HepG2 (cell line): ENCODE results near the gene OSTF1. TPM values are rescaled to one million over a fixed set of nuclear protein-coding genes. Genes with fewer than 3 reads are reported as not detected.

ENCODE experiments used
- ATAC-seq: fragments of 200-7000 bp; cut with Tn5 transposase; 3 replicates; pipeline ENCODE4 v1.9.1; 2020; ENCODE audit warnings: mild to moderate bottlenecking, moderate library complexity
- BruUV-seq: library from RNA; stranded (reverse); fragments of 400-500 nt; replicated peaks from 2 replicates; lab custom pipeline; 2021; lab: Mats Ljungman, UMichigan
- CTCF ChIA-PET: fragments of 300-600 bp; formaldehyde crosslinking; extraction: SDS; loops from one replicate; lab custom pipeline; 2021; ENCODE audit warnings: low total read pairs, inconsistent platforms, low intra/inter-chr PET ratio; lab: Yijun Ruan, JAX
- POLR2A ChIA-PET: fragments of 350-600 bp; sonication (Branson Sonifier 250); formaldehyde crosslinking; loops from one replicate; lab custom pipeline; 2020; ENCODE audit warnings: antibody characterized with exemption, inconsistent platforms; lab: Yijun Ruan, JAX
- DNase-seq: peaks from one replicate; pipeline ENCODE4 v3.0.0-alpha.2; 2015; ENCODE audit warnings: low spot score
- FAIRE-seq: peaks from 3 replicates; lab custom pipeline; 2011; peaks lifted over from hg19 to GRCh38; lab: Jason Lieb, UNC
- H2AFZ ChIP-seq: one replicate; pipeline ENCODE4 v1.6.1; 2011; ENCODE audit warnings: low read length, inconsistent platforms
- H3K27ac ChIP-seq: fragments of 300-600 bp; 3 replicates; pipeline ENCODE4 v1.8.0; 2011; ENCODE audit warnings: mixed run types, mild to moderate bottlenecking, mixed read lengths, low read length, inconsistent platforms; ENCODE audit not compliant: insufficient read depth; ENCODE audit errors: extremely low read length
- H3K27me3 ChIP-seq, 2 experiments: fragments of 200-600 bp in 1 of 2; 2 replicates in 1 of 2; 3 replicates in 1 of 2; pipeline versions ENCODE4 v1.6.0 to v1.8.0; 2011; ENCODE audit warnings: low read length in 2 of 2, mild to moderate bottlenecking in 2 of 2, moderate library complexity in 2 of 2, inconsistent platforms in 1 of 2; ENCODE audit not compliant: insufficient read depth in 2 of 2, control insufficient read depth in 1 of 2
- H3K36me3 ChIP-seq, 2 experiments: fragments of 200-600 bp in 1 of 2; replicated peaks in 1 of 2; 2 replicates in 1 of 2; 3 replicates in 1 of 2; pipeline versions ENCODE4 v1.5.1 to v1.8.0; 2011; ENCODE audit warnings: low read length in 2 of 2, inconsistent platforms in 1 of 2; ENCODE audit not compliant: insufficient read depth in 2 of 2, control insufficient read depth in 1 of 2
- H3K4me1 ChIP-seq: 2 replicates; pipeline ENCODE4 v1.5.1; 2012; ENCODE audit warnings: low read length, inconsistent platforms; ENCODE audit not compliant: insufficient read depth
- H3K4me2 ChIP-seq: 2 replicates; pipeline ENCODE4 v1.6.0; 2011; ENCODE audit warnings: low read depth, low read length, inconsistent platforms
- H3K4me3 ChIP-seq, 3 experiments: fragments of 200-600 bp in 1 of 3; sonication (generic), shearing (Covaris generic) in 1 of 3; replicated peaks in 1 of 3; 2 replicates each; pipeline ENCODE4 v1.5.1; 2011 to 2016; ENCODE audit warnings: low read length in 3 of 3, inconsistent platforms in 2 of 3, low read depth in 2 of 3, mild to moderate bottlenecking in 2 of 3, control low read depth in 1 of 3, mixed read lengths in 1 of 3; ENCODE audit not compliant: insufficient read depth in 1 of 3
- H3K79me2 ChIP-seq: one replicate; pipeline ENCODE4 v1.6.1; 2011; ENCODE audit warnings: low read length, inconsistent platforms; ENCODE audit not compliant: insufficient read depth
- H3K9ac ChIP-seq: 2 replicates; pipeline ENCODE4 v1.6.0; 2011; ENCODE audit warnings: mild to moderate bottlenecking, low read depth, low read length, inconsistent platforms; ENCODE audit not compliant: insufficient read depth
- H3K9me3 ChIP-seq: 2 replicates; pipeline ENCODE4 v1.5.1; 2012; ENCODE audit warnings: mild to moderate bottlenecking, low read length
- H4K20me1 ChIP-seq: 2 replicates; pipeline ENCODE4 v1.6.0; 2011; ENCODE audit warnings: inconsistent platforms, mild to moderate bottlenecking, low read length, moderate library complexity; ENCODE audit not compliant: insufficient read depth
- CREBL2 ChIP-seq: sonication (generic); formaldehyde crosslinking; IDR thresholded peaks from 2 replicates; pipeline ENCODE4 v1.8.1; 2023; ENCODE audit warnings: missing genetic modification reagents, mild to moderate bottlenecking, borderline replicate concordance
- E2F2 ChIP-seq: sonication (generic); formaldehyde crosslinking; IDR thresholded peaks from 2 replicates; pipeline ENCODE4 v1.4.0; 2020; ENCODE audit warnings: missing genetic modification reagents, borderline replicate concordance
- GTF3A ChIP-seq: sonication (generic); formaldehyde crosslinking; conservative IDR thresholded peaks from 2 replicates; pipeline ENCODE4 v1.4.0; 2020; ENCODE audit warnings: mild to moderate bottlenecking, missing genetic modification reagents
- KDM5B ChIP-seq: sonication (generic); formaldehyde crosslinking; IDR thresholded peaks from 2 replicates; pipeline ENCODE4 v1.4.0; 2020; ENCODE audit warnings: missing genetic modification reagents, mild to moderate bottlenecking, borderline replicate concordance
- NFIC ChIP-seq: IDR thresholded peaks from 2 replicates; pipeline ENCODE4 v1.6.1; 2012; ENCODE audit warnings: mild to moderate bottlenecking, low read length, inconsistent platforms
- SIN3A ChIP-seq: IDR thresholded peaks from 2 replicates; pipeline ENCODE4 v1.6.1; 2011; ENCODE audit warnings: low read depth, mild to moderate bottlenecking, control low read depth, low read length, borderline replicate concordance
- SOX13 ChIP-seq, 3 experiments: fragments of 450-650 bp in 1 of 3; sonication (generic) in 1 of 3; formaldehyde crosslinking in 1 of 3; IDR thresholded peaks in 2 of 3; conservative IDR thresholded peaks in 1 of 3; 2 replicates each; pipeline versions ENCODE4 v1.5.0 to v1.6.1; 2016 to 2020; ENCODE audit warnings: antibody characterized with exemption in 1 of 3, mild to moderate bottlenecking in 1 of 3, missing compliant biosample characterization in 1 of 3, missing genetic modification reagents in 1 of 3, moderate library complexity in 1 of 3
- SRSF4 ChIP-seq: fragments of 200-400 bp; formaldehyde crosslinking; IDR thresholded peaks from one replicate; pipeline ENCODE4 v1.6.1; 2018; ENCODE audit warnings: mild to moderate bottlenecking, low read depth, low read length, moderate library complexity; ENCODE audit not compliant: poor library complexity, severe bottlenecking
- ZMYM3 ChIP-seq: sonication (generic); formaldehyde crosslinking; IDR thresholded peaks from 2 replicates; pipeline ENCODE4 v1.5.1; 2020; ENCODE audit warnings: mild to moderate bottlenecking, missing genetic modification reagents
- ZNF124 ChIP-seq: sonication (generic); formaldehyde crosslinking; IDR thresholded peaks from 2 replicates; pipeline ENCODE4 v1.4.0; 2020; ENCODE audit warnings: missing genetic modification reagents
- ZNF326 ChIP-seq: sonication (generic); formaldehyde crosslinking; IDR thresholded peaks from 2 replicates; pipeline ENCODE4 v1.4.0; 2020; ENCODE audit warnings: missing genetic modification reagents, borderline replicate concordance
- ZNF557 ChIP-seq: sonication (generic); formaldehyde crosslinking; IDR thresholded peaks from 2 replicates; pipeline ENCODE4 v1.4.0; 2020; ENCODE audit warnings: missing genetic modification reagents
- ZNF629 ChIP-seq: sonication (generic); formaldehyde crosslinking; conservative IDR thresholded peaks from 2 replicates; pipeline ENCODE4 v1.5.0; 2020; ENCODE audit warnings: missing genetic modification reagents
- WGBS: methylation state at CpG from one replicate; pipeline ENCODE4 v1.1.6; 2017; ENCODE audit warnings: low lambda C conversion rate; 5-methylcytosine and 5-hydroxymethylcytosine counted together
- in situ Hi-C: cut with HindIII; loops from 2 replicates; pipeline ENCODE4 v1.10.0; 2017; ENCODE audit warnings: low pct_unique_long_range_greater_than_20kb; ENCODE audit not compliant: extremely low pct_ligation_motif_present
- intact Hi-C: fragments of 100-400 bp; cut with micrococcal nuclease; formaldehyde crosslinking; loops from one replicate; pipeline ENCODE4 v1.10.0; 2022; ENCODE audit not compliant: unreplicated experiment
- polyA plus RNA-seq, 8 experiments: library from polyadenylated mRNA; depleted of rRNA in 3 of 8; stranded (reverse) in 7 of 8; unstranded in 1 of 8; fragments of >200 nt; fragmentation: Illumina TruSeq in 4 of 8; extraction: Trizol in 4 of 8; gene quantifications; 2 replicates each; pipeline versions ENCODE4 v1.2.1 to v1.2.3, GENCODE V29; 2011 to 2016; ENCODE audit warnings: low read depth in 4 of 8, missing spikeins in 1 of 8, mixed read lengths in 1 of 8; ENCODE audit not compliant: insufficient read depth in 1 of 8
- total RNA-seq, 5 experiments: library from RNA; depleted of rRNA; stranded (reverse); fragments of >200 nt; fragmentation: Illumina TruSeq; extraction: Trizol; gene quantifications; 2 replicates each; pipeline ENCODE4 v1.2.3, GENCODE V29; 2016; ENCODE audit warnings: low read depth in 1 of 5
- TF ChIP-seq, protein P1 (sequence below): sonication (generic); formaldehyde crosslinking; IDR thresholded peaks from 2 replicates; pipeline ENCODE4 v1.5.0; 2020; ENCODE audit warnings: missing genetic modification reagents

OSTF1 gene
- total and polyA plus RNA-seq, 2 of the 13 experiments (the other 11 are each of a cell fraction or from before 2014, with no cell fraction given): 16.8 to 39.0 TPM

GRCh38 chr9:75063556-75064305 is 24.6 kb upstream of the OSTF1 start:
- no peaks in the 10 kb centered on the region for H3K79me2 ChIP-seq
- TF ChIP-seq CREBL2: no peak
- CTCF ChIA-PET: no interaction called here
- BruUV-seq: no TSS peak
- H3K9me3 ChIP-seq: no peaks in the 10 kb centered on the region
- no peak overlapping the region for H3K4me3 ChIP-seq
- 57% methylated on average over 1 of the region's 1 CpG for WGBS
- in situ Hi-C loops: no loop called here
- POLR2A ChIA-PET: interaction anchor here (1.6 kb wide), 2 partner anchors 10 to 35 kb away, joined by 6 to 7 read pairs; partner anchors contain the start of gene CARNMT1
- no peaks in the 10 kb centered on the region for H3K4me1 ChIP-seq
- H3K36me3 ChIP-seq: no peaks in the 10 kb centered on the region
- H4K20me1 ChIP-seq: no peaks in the 10 kb centered on the region
- DNase-seq: no peak
- no peak overlapping the region for H3K9ac ChIP-seq
- H3K4me2 ChIP-seq: no peak overlapping the region
- H3K27me3 ChIP-seq: no peaks in the 10 kb centered on the region
- FAIRE-seq: no peak
- no peak overlapping the region for H3K27ac ChIP-seq
- peak; percentile 35; the same call in 1 of the 3 replicates for ATAC-seq
- H2AFZ ChIP-seq: no peak overlapping the region
- intact Hi-C loops: no loop called here

GRCh38 chr9:75064307-75065025 is 23.8 kb upstream of the OSTF1 start:
- H3K27me3 ChIP-seq: no peaks in the 10 kb centered on the region
- no TSS peak for BruUV-seq
- H3K4me3 ChIP-seq: no peak overlapping the region
- in situ Hi-C loops (no loop called here), intact Hi-C loops (no loop called here)
- H3K36me3 ChIP-seq: no peaks in the 10 kb centered on the region
- no peak overlapping the region for H3K4me2 ChIP-seq
- no peaks in the 10 kb centered on the region for H3K4me1 ChIP-seq
- no peaks in the 10 kb centered on the region for H4K20me1 ChIP-seq
- no peaks in the 10 kb centered on the region for H3K9me3 ChIP-seq
- H3K27ac ChIP-seq: no peak overlapping the region
- ATAC-seq: no peak
- ChIA-PET CTCF (no interaction called here), POLR2A (interaction anchor here (1.6 kb wide), 2 partner anchors 10 to 36 kb away, joined by 6 to 7 read pairs; partner anchors contain the start of gene CARNMT1)
- no peak overlapping the region for H2AFZ ChIP-seq
- DNase-seq: no peak
- 69% methylated on average over 2 of the region's 2 CpGs for WGBS
- no peaks in the 10 kb centered on the region for H3K79me2 ChIP-seq
- H3K9ac ChIP-seq: no peak overlapping the region
- no peak for FAIRE-seq
- TF ChIP-seq ZNF326 (CRISPR knock-in tag): no peak
- TF ChIP-seq, protein P1, sequence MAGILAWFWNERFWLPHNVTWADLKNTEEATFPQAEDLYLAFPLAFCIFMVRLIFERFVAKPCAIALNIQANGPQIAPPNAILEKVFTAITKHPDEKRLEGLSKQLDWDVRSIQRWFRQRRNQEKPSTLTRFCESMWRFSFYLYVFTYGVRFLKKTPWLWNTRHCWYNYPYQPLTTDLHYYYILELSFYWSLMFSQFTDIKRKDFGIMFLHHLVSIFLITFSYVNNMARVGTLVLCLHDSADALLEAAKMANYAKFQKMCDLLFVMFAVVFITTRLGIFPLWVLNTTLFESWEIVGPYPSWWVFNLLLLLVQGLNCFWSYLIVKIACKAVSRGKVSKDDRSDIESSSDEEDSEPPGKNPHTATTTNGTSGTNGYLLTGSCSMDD (CRISPR knock-in tag): no peak
- TF ChIP-seq ZNF557 (CRISPR knock-in tag): no peak
- TF ChIP-seq E2F2: no peak
- no peak for TF ChIP-seq GTF3A (CRISPR knock-in tag)
- TF ChIP-seq SIN3A: no peak
- TF ChIP-seq ZNF629 (CRISPR knock-in tag): no peak
- no peak for TF ChIP-seq SOX13 (IDR thresholded peaks at IDR 0.05)
- TF ChIP-seq SOX13 (CRISPR knock-in tag; conservative IDR thresholded peaks at IDR 0.05 in 1 of 2, IDR thresholded peaks at IDR 0.05 in 1 of 2): no peak
- no peak for TF ChIP-seq ZNF124 (CRISPR knock-in tag)
- TF ChIP-seq ZMYM3: no peak
- no peak for TF ChIP-seq KDM5B
- TF ChIP-seq SRSF4: no peak
- TF ChIP-seq NFIC: no peak
